ENCODE data around the gene GALNT5. TPM values are rescaled to one million over a fixed set of nuclear protein-coding genes. Genes with fewer than 3 reads are reported as not detected.

Gene GALNT5
- polyA plus RNA-seq, 1 donor (not counting 4 experiments of a cell fraction or from before 2014, with no cell fraction given), result 8.3 TPM

GRCh38 chr2:157321466-157321865 is 64.0 kb downstream of the GALNT5 start:
- no peaks in the 10 kb centered on the region for H3K79me2 ChIP-seq (ENCODE audit: control insufficient read depth, insufficient read depth, low read length)
- H3K4me1 ChIP-seq (ENCODE audit: control insufficient read depth, extremely low read depth, insufficient read depth, low read length), result no peaks in the 10 kb centered on the region
- H3K4me2 ChIP-seq (ENCODE audit: control insufficient read depth, extremely low read depth, insufficient read depth, low read depth, low read length), result no peak overlapping the region
- no peak overlapping the region for H3K27ac ChIP-seq (ENCODE audit: control insufficient read depth, insufficient read depth, low read length)
- TF ChIP-seq CTCF (optimal IDR thresholded peaks at IDR 0.05 in 1 of 3, IDR thresholded peaks at IDR 0.05 in 1 of 3, conservative IDR thresholded peaks at IDR 0.05 in 1 of 3; ENCODE audit: extremely low read depth in 1 of 3, insufficient read depth in 2 of 3, low read length in 3 of 3) (no peak), EZH2 (IDR thresholded peaks at IDR 0.05; ENCODE audit: low read length) (no peak)
- peaks cover 3% of the 10 kb centered on the region for H3K27me3 ChIP-seq (ENCODE audit: control insufficient read depth, extremely low read depth, insufficient read depth, low read length)
- FAIRE-seq, result no peak
- dilution Hi-C loops (cut with MboI; ENCODE audit: extremely low pct_ligation_motif_present, low sequenced_read_pairs), result no loop called here
- H4K20me1 ChIP-seq (ENCODE audit: control insufficient read depth, extremely low read depth, insufficient read depth, low read length), result no peaks in the 10 kb centered on the region
- H3K9me3 ChIP-seq (ENCODE audit: control insufficient read depth, low read depth, low read length), result no peaks in the 10 kb centered on the region
- H3K9ac ChIP-seq (ENCODE audit: control insufficient read depth, extremely low read depth, insufficient read depth, low read length), result no peak overlapping the region
- no peaks in the 10 kb centered on the region for H3K36me3 ChIP-seq (ENCODE audit: control insufficient read depth in 2 of 2, extremely low read depth in 1 of 2, insufficient read depth in 2 of 2, low read length in 2 of 2)
- H3K9me1 ChIP-seq (ENCODE audit: control insufficient read depth, extremely low read depth, insufficient read depth, low read length), result no peaks in the 10 kb centered on the region
- no peak overlapping the region for H3K4me3 ChIP-seq (ENCODE audit: control insufficient read depth in 2 of 3, extremely low read depth in 1 of 3, insufficient read depth in 2 of 3, low read depth in 1 of 3, low read length in 3 of 3)
- H2AFZ ChIP-seq (ENCODE audit: control insufficient read depth, low read length), result no peak overlapping the region
- no peak for DNase-seq (ENCODE audit: low read depth, low spot score)

DNA sequence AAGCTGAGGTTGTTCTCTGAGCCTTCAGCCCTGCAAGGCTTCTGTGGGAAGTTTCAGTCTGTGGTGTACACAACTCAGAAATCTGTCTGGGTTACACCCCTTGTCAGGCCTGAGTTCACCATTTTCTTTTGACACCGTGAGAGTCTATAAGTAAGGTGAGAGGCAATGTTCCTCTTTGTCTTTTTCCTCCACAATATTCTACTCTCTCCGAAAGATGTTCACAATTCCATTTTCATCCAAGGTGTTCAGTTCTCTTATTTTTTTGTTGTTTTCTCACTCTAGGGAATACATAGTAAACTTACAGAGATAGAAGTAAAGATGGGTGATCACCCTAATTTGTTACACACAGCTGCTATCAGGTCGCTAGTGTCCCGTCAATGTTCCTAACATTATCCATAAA is 64.9 kb downstream of the GALNT5 start:
- no peaks in the 10 kb centered on the region for H4K20me1 ChIP-seq (ENCODE audit: control insufficient read depth, extremely low read depth, insufficient read depth, low read length)
- no peak overlapping the region for H3K4me3 ChIP-seq (ENCODE audit: control insufficient read depth in 2 of 3, extremely low read depth in 1 of 3, insufficient read depth in 2 of 3, low read depth in 1 of 3, low read length in 3 of 3)
- FAIRE-seq, result no peak
- H3K4me1 ChIP-seq (ENCODE audit: control insufficient read depth, extremely low read depth, insufficient read depth, low read length), result no peaks in the 10 kb centered on the region
- TF ChIP-seq CTCF (optimal IDR thresholded peaks at IDR 0.05 in 1 of 3, IDR thresholded peaks at IDR 0.05 in 1 of 3, conservative IDR thresholded peaks at IDR 0.05 in 1 of 3; ENCODE audit: extremely low read depth in 1 of 3, insufficient read depth in 2 of 3, low read length in 3 of 3) (no peak), EZH2 (IDR thresholded peaks at IDR 0.05; ENCODE audit: low read length) (no peak)
- H3K36me3 ChIP-seq (ENCODE audit: control insufficient read depth in 2 of 2, extremely low read depth in 1 of 2, insufficient read depth in 2 of 2, low read length in 2 of 2), result no peaks in the 10 kb centered on the region
- no peak for DNase-seq (ENCODE audit: low read depth, low spot score)
- H3K9ac ChIP-seq (ENCODE audit: control insufficient read depth, extremely low read depth, insufficient read depth, low read length), result no peak overlapping the region
- no peaks in the 10 kb centered on the region for H3K9me3 ChIP-seq (ENCODE audit: control insufficient read depth, low read depth, low read length)
- H3K9me1 ChIP-seq (ENCODE audit: control insufficient read depth, extremely low read depth, insufficient read depth, low read length), result no peaks in the 10 kb centered on the region
- no peak overlapping the region for H3K4me2 ChIP-seq (ENCODE audit: control insufficient read depth, extremely low read depth, insufficient read depth, low read depth, low read length)
- peaks cover 3% of the 10 kb centered on the region for H3K27me3 ChIP-seq (ENCODE audit: control insufficient read depth, extremely low read depth, insufficient read depth, low read length)
- H3K27ac ChIP-seq (ENCODE audit: control insufficient read depth, insufficient read depth, low read length), result no peak overlapping the region
- dilution Hi-C loops (cut with MboI; ENCODE audit: extremely low pct_ligation_motif_present, low sequenced_read_pairs), result no loop called here
- no peaks in the 10 kb centered on the region for H3K79me2 ChIP-seq (ENCODE audit: control insufficient read depth, insufficient read depth, low read length)
- no peak overlapping the region for H2AFZ ChIP-seq (ENCODE audit: control insufficient read depth, low read length)
